Thyroid gland (tissue), 4 donors: ENCODE data around the gene NXN.

ENCODE experiments used
- CTCF ChIP-seq, 6 experiments: fragments of 200-600 bp in 3 of 6; fragments of 450-650 bp in 3 of 6; sonication (generic) in 3 of 6; IDR thresholded peaks; one replicate each; pipeline ENCODE4 v1.5.1; 2016 to 2019; ENCODE audit warnings: antibody characterized with exemption in 6 of 6, mild to moderate bottlenecking in 2 of 6, inconsistent platforms in 1 of 6, moderate library complexity in 1 of 6
- POLR2A ChIP-seq, 2 donors: fragments of 450-650 bp; IDR thresholded peaks; one replicate each; pipeline ENCODE4 v1.6.1; 2017; ENCODE audit warnings: antibody characterized with exemption in 2 of 2, mild to moderate bottlenecking in 2 of 2, moderate library complexity in 1 of 2

- TF ChIP-seq CTCF (IDR thresholded peaks at IDR 0.05): no peak
- TF ChIP-seq POLR2A (IDR thresholded peaks at IDR 0.05): no peak
These were observed 6.8 kb upstream of the NXN start for GRCh38 chr17:986322-986929.
